Hematopoietic multipotent progenitor cell treated with erythropoietin and hydrocortisone succinate and interleukin-3 and kit ligand, for 6 days (in vitro differentiated cells): Measurements from ENCODE around the gene NEXN.

Experiments used
- DNase-seq: peaks from one replicate; pipeline ENCODE4 v3.0.0-alpha.2; 2015

NEXN gene

DNA sequence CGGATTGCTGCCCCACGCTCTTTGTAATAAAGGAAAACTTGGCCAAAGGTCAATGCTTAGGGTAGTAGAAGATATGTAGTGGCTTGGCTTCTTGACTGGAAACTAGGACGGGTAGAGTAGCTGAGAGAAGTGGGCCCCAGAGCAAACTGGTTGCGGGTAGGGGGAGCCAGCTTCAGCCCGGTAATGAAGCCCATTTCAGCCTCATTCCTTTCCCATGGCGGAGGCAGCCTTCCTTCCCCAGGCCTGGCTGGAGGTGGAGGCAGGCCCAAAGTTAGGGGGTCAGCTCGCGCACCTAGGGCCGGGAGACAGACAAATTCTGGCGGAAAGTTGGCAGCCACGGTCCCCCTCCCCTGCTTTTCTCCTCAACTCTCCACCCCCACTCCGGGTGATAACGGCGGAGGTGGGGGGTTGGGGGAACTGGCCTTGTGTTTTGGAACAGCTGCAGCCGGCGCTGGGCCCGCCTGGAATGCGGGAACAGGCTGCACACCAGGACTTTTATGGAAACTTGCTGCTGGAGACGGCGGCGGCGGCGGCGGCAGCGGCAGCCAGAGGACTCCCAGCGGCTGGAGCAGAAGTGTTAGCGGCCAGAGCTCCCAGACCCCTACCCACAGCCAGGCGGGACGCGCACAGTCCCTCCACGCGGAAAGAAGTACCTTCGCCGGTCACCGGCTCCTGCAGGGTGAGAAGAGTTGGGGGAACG lies at the start of gene NEXN:
NEXN (plus strand) TSS at position 544 of the 700 bp plus-strand sequence. CDS start 27,483 bp downstream, outside the sequence.
- peak; percentile 21 for DNase-seq

GRCh38 chr1:77841574-77841973 lies 46.9 kb upstream of the NEXN start:
- DNase-seq = no peak

- no peak for DNase-seq
Measured at GRCh38 chr1:77845951-77846350, 42.5 kb upstream of the NEXN start.

GRCh38 chr1:77846966-77847365 lies 41.5 kb upstream of the NEXN start:
- no peak for DNase-seq

- no peak for DNase-seq
Measured at GRCh38 chr1:77847621-77848080, 40.8 kb upstream of the NEXN start.

DNA sequence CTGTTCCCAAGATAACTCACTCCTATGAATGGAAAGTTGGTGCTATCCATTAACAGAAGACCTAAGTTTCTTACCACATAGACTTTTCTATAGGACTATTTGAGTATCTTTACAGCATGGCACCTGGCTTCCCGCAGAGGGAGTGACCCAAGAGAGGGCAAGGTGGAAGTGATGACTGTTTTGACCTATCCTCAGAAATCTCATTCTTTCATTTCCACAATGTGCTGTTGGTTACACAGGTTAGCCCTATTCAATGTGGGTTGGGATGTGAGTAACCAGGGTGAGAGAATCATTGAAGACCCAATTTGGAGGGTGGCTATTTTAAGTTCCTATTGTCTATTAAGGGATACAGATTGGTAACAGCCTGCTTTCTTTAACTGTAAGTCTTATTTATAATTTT lies 38.3 kb upstream of the NEXN start:
- DNase-seq = no peak

DNA sequence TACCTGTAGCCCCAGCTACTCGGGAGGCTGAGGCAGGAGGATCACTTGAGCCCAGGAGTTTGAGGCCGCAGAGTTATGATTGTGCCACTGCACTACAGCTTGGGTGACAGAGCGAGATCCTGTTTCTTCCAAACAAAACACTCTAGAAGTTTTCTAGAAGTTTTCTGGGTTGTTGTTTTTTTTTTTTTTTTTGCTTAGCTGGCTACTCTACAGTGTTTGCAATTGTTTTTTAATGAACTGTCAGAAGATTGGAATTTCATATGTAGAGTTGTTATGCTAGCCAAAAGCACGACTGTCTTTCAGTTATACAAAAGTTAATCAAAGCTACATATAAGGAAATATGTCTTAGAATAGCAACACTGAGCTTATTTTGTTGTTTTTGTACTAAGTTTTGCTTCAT lies 30.9 kb upstream of the NEXN start:
- DNase-seq = no peak

DNA sequence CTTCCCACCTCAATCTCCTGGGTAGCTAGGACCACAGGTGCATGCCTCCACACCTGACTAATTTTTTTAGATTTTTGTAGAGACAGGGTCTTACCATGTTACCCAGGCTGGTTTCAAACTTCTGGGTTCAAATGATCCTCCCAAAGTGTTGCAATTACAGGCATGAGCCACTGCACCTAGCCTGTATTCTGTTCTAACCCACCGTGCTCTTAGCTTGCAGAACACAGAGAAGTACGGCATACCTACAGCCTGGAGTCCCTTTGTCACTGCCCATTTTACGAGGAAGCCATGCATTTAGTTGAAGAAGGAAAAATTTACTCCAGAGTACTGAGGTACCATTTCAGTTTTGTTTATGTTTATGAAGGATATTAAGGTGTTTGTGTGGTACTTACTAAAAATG lies 29.7 kb upstream of the NEXN start:
- no peak for DNase-seq

DNA sequence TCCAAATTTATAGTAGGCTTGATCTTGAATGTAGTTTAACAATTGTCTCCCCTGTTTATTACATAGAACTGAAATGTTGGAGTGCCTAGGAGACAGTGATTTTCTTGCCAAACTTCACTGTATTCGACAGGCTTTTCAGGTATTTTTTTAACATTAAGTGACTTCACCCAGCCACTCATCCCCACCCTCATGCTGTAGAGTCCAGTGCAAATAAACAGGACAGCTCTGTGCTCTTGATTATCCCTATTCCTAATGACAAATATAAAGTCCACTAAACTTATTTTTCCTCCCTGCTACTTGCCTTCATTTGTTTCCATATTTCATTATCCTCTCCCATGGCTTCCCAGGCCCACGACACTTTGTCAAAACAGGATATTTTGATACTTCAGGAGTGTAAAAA lies 29.2 kb upstream of the NEXN start:
- DNase-seq = no peak

GRCh38 chr1:77866296-77866695 lies 22.1 kb upstream of the NEXN start:
- DNase-seq = no peak

DNA sequence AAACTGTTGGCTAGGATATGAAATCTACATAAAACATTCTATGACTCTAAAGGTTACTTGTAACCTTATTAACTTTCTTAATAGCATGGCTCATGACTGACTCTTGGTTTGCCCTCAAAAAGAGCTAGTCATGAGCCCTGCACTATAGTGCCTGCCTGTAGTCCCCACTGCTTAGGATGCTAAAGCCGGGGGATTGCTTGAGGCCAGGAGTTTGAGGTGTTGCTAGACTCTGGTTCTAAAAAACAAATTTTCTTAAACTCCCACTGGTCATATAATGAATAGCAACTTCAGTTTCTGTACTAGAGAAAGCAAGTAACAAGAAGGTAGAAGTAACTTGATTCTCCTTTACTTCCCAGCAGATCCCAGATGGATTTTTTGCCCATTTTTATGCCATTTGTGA lies 15.8 kb upstream of the NEXN start:
- DNase-seq = no peak

DNA sequence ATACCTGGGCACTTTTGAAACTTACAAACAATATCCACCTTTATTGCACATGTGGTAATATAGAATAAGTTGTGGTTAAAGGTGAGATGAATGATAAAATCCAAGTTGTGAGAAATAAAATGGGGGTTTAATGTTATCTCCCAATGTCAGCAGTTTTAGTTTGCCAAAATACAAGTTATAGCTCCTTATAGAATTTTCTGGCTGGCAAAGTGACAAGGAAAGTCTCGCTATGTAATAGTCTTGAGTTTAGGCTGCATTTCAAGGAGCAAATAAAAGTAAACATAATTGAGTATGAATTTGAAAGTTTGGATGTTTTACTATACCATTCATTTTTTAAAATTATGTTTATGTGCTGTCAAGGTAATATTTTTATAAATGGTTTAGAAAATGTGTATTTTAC lies 15.0 kb upstream of the NEXN start:
- peak; percentile 31 for DNase-seq

GRCh38 chr1:77874804-77875445 lies 13.5 kb upstream of the NEXN start:
- no peak for DNase-seq

GRCh38 chr1:77876884-77877283 lies 11.5 kb upstream of the NEXN start:
- DNase-seq = no peak

DNA sequence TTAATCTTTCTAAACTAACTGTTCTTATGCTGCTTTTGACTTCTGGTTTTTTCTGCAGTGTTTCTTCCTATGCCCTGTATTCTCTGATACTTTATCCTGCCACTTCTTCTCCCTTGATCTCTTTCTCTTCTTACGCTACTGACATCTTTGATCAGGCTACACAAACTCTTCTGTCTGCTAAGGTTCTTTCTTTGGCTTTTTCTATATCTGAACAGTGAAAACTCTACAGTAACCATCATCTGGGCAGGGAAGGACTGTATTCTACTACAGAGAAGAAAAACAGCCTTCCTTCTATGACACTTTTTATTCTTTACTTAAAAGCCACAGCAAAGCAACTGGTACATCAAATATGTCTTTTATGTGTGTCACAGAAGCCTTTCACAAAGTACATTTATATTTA lies 7.4 kb upstream of the NEXN start:
- DNase-seq = no peak

DNA sequence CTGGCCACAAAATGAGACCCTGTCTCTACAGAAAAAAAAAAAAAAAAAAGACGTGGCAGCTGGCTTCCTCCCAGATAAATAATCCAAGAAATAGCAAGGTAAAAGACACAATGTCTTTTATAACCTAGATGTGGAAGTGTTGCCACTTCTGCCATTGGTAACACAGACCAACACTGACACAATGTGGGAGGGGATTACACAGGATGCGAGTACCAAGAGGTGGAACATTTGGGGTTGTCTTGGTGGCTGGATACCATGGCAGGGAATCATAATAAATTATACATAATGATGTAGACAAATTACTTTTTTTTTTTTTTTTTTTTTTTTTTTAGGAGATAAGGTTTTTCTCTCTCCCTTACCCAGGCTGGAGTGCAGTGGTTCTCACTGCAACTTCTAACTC lies 6.0 kb upstream of the NEXN start:
- no peak for DNase-seq

GRCh38 chr1:77888781-77889642 lies 588 bp downstream of the NEXN start:
- peak; percentile 48 for DNase-seq

- DNase-seq = no peak
Measured at GRCh38 chr1:77889671-77890070, 1.2 kb downstream of the NEXN start.

DNA sequence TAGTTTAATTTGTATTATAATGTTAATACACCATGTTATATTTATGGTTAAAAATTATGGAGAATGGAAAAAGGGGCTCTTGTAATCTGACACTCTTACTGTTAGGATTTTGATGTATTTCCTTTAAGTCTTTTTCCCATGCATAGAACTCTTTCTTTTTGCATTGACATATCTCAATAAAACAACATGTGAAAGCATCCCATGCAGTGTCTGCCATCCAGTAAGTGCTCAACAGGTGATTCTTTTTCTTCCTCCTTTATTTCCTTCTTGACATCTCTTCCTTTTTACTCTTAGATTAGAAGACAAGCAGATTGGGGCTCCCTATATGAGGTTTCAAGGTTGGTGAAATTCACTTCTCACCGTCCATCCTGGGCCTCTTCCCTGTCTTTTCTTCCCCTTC lies 2.8 kb downstream of the NEXN start:
- no peak for DNase-seq

DNA sequence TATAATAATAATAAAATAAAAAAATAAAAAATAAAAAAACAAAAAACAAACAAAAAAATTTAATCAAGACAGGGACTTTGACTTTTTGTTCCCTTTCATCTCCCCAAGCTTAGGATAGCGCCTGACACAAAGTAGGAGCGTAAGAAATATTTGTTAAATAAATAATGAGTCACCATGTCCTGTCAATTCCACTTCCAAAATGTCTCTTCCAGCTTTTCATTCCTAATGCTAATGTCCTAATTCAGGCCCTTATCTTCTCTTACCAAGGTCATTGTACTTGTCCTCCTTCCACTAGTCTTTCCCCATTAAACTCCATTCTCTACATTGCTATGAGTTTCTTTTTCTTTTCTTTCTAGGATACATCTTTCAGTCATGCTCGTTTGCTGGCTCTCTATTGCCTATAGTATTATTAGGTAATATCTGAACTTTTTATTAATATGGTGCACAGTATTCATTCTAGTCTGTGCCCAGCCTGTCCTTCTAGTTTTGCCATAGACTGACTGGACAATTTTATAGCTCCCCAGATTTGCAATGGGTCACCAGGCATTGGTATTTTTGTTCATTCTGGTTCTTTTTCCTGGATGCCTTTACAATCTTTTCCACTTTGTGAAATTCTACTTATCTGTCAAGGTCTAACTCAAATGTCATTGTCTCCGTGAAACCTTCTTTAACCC lies 11.4 kb downstream of the NEXN start:
- DNase-seq = no peak

- DNase-seq = peak; percentile 63
Measured at GRCh38 chr1:77900687-77901293, 12.4 kb downstream of the NEXN start.

GRCh38 chr1:77905603-77906002 lies 17.2 kb downstream of the NEXN start:
- DNase-seq = no peak
